Sciatic nerve (tissue), 2 donors: ENCODE data around the gene AGBL1. TPM values are rescaled to one million over a fixed set of nuclear protein-coding genes. Genes with fewer than 3 reads are reported as not detected.

Experiments used
- ATAC-seq: fragments of 200-7000 bp; cut with Tn5 transposase; one replicate; pipeline ENCODE4 v1.9.1; 2020; ENCODE audit warnings: mild to moderate bottlenecking, moderate library complexity
- DNase-seq: peaks from one replicate; pipeline ENCODE4 v3.0.0-alpha.2; 2020; ENCODE audit warnings: low spot score
- intact Hi-C: fragments of 100-400 bp; cut with DNase I; formaldehyde crosslinking; loops from one replicate; pipeline ENCODE4 v1.14.2; 2022
- total RNA-seq: library from RNA; stranded (reverse); fragmentation: NEBNext Ultra II Directional; extraction: Animal tissue kit (Norgen Biotek cat#: 25700); gene quantifications from one replicate; pipeline ENCODE4 v1.2.1, GENCODE V29; 2021
- donor health status: DM: no; HTN: no; CAD: no.
- donor health status: DM: no; HTN: no; CAD: no.

AGBL1 gene
- total RNA-seq, 1 donor from 2014 or later: 0.49 TPM

- intact Hi-C loops: no loop called here
- DNase-seq (no peak), ATAC-seq (peak; percentile 74)
These were observed 692.8 kb downstream of the AGBL1 start for GRCh38 chr15:86772369-86773059.

- no peak for DNase-seq
- no peak for ATAC-seq
- intact Hi-C loops: no loop called here
These were observed 694.1 kb downstream of the AGBL1 start for GRCh38 chr15:86773736-86774135.

- intact Hi-C loops: no loop called here
- ATAC-seq (no peak), DNase-seq (no peak)
These were observed 696.5 kb downstream of the AGBL1 start for GRCh38 chr15:86776145-86776544.

GRCh38 chr15:86796521-86796920 is 716.9 kb downstream of the AGBL1 start:
- no peak for DNase-seq
- no peak for ATAC-seq
- intact Hi-C loops: no loop called here

- intact Hi-C loops: no loop called here
- ATAC-seq: no peak
- DNase-seq: no peak
These were observed 717.5 kb downstream of the AGBL1 start for GRCh38 chr15:86797135-86797534.

GRCh38 chr15:86799226-86799625 is 719.6 kb downstream of the AGBL1 start:
- no peak for ATAC-seq
- intact Hi-C loops: no loop called here
- DNase-seq: no peak

GRCh38 chr15:86802244-86802643 is 722.6 kb downstream of the AGBL1 start:
- no peak for ATAC-seq
- DNase-seq: no peak
- intact Hi-C loops: no loop called here

GRCh38 chr15:86804406-86804805 is 724.7 kb downstream of the AGBL1 start:
- DNase-seq (no peak), ATAC-seq (no peak)
- intact Hi-C loops: no loop called here

- intact Hi-C loops: no loop called here
- ATAC-seq (no peak), DNase-seq (no peak)
These were observed 730.7 kb downstream of the AGBL1 start for GRCh38 chr15:86810329-86810728.

GRCh38 chr15:86813892-86814291 is 734.2 kb downstream of the AGBL1 start:
- ATAC-seq (no peak), DNase-seq (no peak)
- intact Hi-C loops: no loop called here

- no peak for DNase-seq
- ATAC-seq: no peak
- intact Hi-C loops: no loop called here
These were observed 749.6 kb downstream of the AGBL1 start for GRCh38 chr15:86829245-86829644.

GRCh38 chr15:86830304-86830703 is 750.6 kb downstream of the AGBL1 start:
- intact Hi-C loops: no loop called here
- DNase-seq (no peak), ATAC-seq (no peak)

GRCh38 chr15:86833595-86833994 is 753.9 kb downstream of the AGBL1 start:
- DNase-seq (no peak), ATAC-seq (no peak)
- intact Hi-C loops: no loop called here

GRCh38 chr15:86834115-86834863 is 754.6 kb downstream of the AGBL1 start:
- intact Hi-C loops: no loop called here

GRCh38 chr15:86837294-86838061 is 757.8 kb downstream of the AGBL1 start:
- ATAC-seq (peak; percentile 73), DNase-seq (no peak)
- intact Hi-C loops: no loop called here

More at GRCh38 chr15:86834115-86834863, 754.6 kb downstream of the AGBL1 start:
- no peak for DNase-seq
- no peak for ATAC-seq

- intact Hi-C loops: no loop called here
- DNase-seq: no peak
- ATAC-seq: no peak
These were observed 759.8 kb downstream of the AGBL1 start for GRCh38 chr15:86839502-86839901.

- intact Hi-C loops: no loop called here
- DNase-seq (no peak), ATAC-seq (peak; percentile 50)
These were observed 761.3 kb downstream of the AGBL1 start for GRCh38 chr15:86840996-86841395.

GRCh38 chr15:86842199-86842598 is 762.5 kb downstream of the AGBL1 start:
- no peak for ATAC-seq

GRCh38 chr15:86846036-86846435 is 766.4 kb downstream of the AGBL1 start:
- no peak for ATAC-seq
- DNase-seq: no peak
- intact Hi-C loops: no loop called here

More at GRCh38 chr15:86842199-86842598, 762.5 kb downstream of the AGBL1 start:
- DNase-seq: no peak
- intact Hi-C loops: no loop called here

GRCh38 chr15:86849136-86849535 is 769.5 kb downstream of the AGBL1 start:
- no peak for ATAC-seq
- intact Hi-C loops: no loop called here
- DNase-seq: no peak
